T-helper 2 cell treated with Interferon-gamma antibody and Interleukin-4, amounts not matched to agents 5 μg/mL and 100 μg/mL, for 36 hours (primary cell): ENCODE measurements around the gene NUDT22.

Experiments used
- DNase-seq: peaks from one replicate; pipeline ENCODE4 v3.0.0; 2021; ENCODE audit warnings: low spot score
- H3K27ac Mint-ChIP-seq: one replicate; pipeline ENCODE4 v1.8.0; 2021; ENCODE audit warnings: mild to moderate bottlenecking, mixed read lengths
- H3K27me3 Mint-ChIP-seq: one replicate; pipeline ENCODE4 v1.8.0; 2021; ENCODE audit warnings: low read depth, mixed read lengths
- H3K36me3 Mint-ChIP-seq: one replicate; pipeline ENCODE4 v1.8.0; 2021; ENCODE audit warnings: low read depth, mixed read lengths
- H3K4me1 Mint-ChIP-seq: one replicate; pipeline ENCODE4 v1.8.0; 2021; ENCODE audit warnings: low read depth, mixed read lengths
- H3K4me3 Mint-ChIP-seq: one replicate; pipeline ENCODE4 v1.8.0; 2022; ENCODE audit warnings: mild to moderate bottlenecking, moderate library complexity, mixed read lengths
- H3K9me3 Mint-ChIP-seq: one replicate; pipeline ENCODE4 v1.8.0; 2021; ENCODE audit warnings: mixed read lengths

NUDT22 gene

DNA sequence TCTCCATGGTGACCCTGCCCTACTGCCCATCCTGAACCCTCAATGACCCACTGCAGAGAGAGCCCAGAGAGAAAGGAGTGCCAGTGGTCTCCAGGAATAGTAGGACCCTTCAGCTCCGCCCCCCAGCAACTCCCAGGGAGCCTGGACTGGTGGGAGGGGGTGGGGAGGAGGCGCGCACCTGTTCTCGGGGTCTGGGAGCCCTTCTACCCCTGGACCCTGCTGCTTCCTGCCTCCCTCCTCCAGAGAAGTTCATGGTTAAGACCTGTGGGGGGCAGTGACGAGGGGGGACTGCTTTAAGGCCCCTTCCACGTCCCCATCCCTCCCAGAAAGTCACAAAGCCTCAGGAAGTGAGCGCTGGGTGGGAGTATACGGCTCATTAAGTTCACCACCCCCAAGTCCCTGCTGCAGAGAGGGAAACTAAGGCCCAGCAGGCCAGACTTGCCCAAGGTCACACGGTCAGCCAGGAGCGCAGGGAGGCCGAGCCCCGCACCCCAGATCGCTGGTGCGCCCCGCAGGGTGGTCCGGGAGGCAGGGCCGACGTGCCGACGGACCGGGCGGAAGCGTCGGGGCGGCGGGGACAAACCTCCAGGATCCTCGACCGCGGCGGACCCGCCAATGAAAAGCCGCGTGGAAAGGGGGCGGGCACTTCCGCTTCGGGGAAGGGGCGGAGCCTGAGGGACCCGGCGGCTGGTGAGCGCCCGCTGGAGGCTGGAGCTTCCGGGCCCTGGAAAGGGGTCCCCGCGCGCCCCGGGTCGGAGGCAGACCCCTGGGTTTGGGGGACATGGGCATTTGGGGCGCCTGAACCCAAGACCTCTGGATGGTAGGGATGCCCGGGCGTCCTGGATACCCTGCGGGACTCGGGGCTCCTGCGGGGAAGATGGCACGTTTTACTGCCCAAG lies at the start of gene NUDT22, which contains the start of gene TRPT1:
Gene NUDT22, plus strand, starts transcription at position 667 of the 899 bp plus-strand sequence. CDS start 379 bp downstream, outside the sequence.
Gene TRPT1, minus strand, starts transcription at position 579 of the 899 bp plus-strand sequence. Its CDS starts 326 bp downstream, at position 253.
- H3K27me3 Mint-ChIP-seq, result no peaks in the 10 kb centered on the region
- no peaks in the 10 kb centered on the region for H3K9me3 Mint-ChIP-seq
- DNase-seq, result peak; percentile 92
- H3K4me1 Mint-ChIP-seq, result peaks cover 23% of the 10 kb centered on the region
- H3K27ac Mint-ChIP-seq, result peak within 1 kb of the TSS; percentile 80
- peaks cover 12% of the 10 kb centered on the region for H3K36me3 Mint-ChIP-seq
- H3K4me3 Mint-ChIP-seq, result peak within 1 kb of the TSS; percentile 89

- H3K4me1 Mint-ChIP-seq, result peaks cover 25% of the 10 kb centered on the region
- no peak for DNase-seq
- H3K36me3 Mint-ChIP-seq, result peaks cover 11% of the 10 kb centered on the region
- H3K9me3 Mint-ChIP-seq, result no peaks in the 10 kb centered on the region
- no peaks in the 10 kb centered on the region for H3K27me3 Mint-ChIP-seq
- peak overlapping the region; percentile 60 for H3K27ac Mint-ChIP-seq
- H3K4me3 Mint-ChIP-seq, result no peak overlapping the region
Measured at GRCh38 chr11:64176751-64177150, 49.3 kb upstream of the NUDT22 start.

- Mint-ChIP-seq H3K4me3 (no peak overlapping the region), H3K27ac (no peak overlapping the region), H3K36me3 (peaks cover 13% of the 10 kb centered on the region), H3K27me3 (no peaks in the 10 kb centered on the region), H3K4me1 (peaks cover 28% of the 10 kb centered on the region), H3K9me3 (no peaks in the 10 kb centered on the region)
- DNase-seq, result no peak
Measured at GRCh38 chr11:64178203-64178602, 47.9 kb upstream of the NUDT22 start.

- Mint-ChIP-seq H3K27ac (no peak overlapping the region), H3K4me1 (peaks cover 36% of the 10 kb centered on the region), H3K27me3 (no peaks in the 10 kb centered on the region), H3K36me3 (peaks cover 9% of the 10 kb centered on the region), H3K9me3 (no peaks in the 10 kb centered on the region), H3K4me3 (no peak overlapping the region)
- DNase-seq, result no peak
Measured at GRCh38 chr11:64178951-64179639, 47.0 kb upstream of the NUDT22 start.

- Mint-ChIP-seq H3K27me3 (peaks cover 2% of the 10 kb centered on the region), H3K4me1 (peaks cover 38% of the 10 kb centered on the region), H3K36me3 (peaks cover 9% of the 10 kb centered on the region), H3K9me3 (no peaks in the 10 kb centered on the region), H3K4me3 (no peak overlapping the region), H3K27ac (no peak overlapping the region)
- no peak for DNase-seq
Measured at GRCh38 chr11:64180891-64181290, 45.2 kb upstream of the NUDT22 start.

- Mint-ChIP-seq H3K27ac (peak overlapping the region; percentile 60), H3K9me3 (no peaks in the 10 kb centered on the region), H3K36me3 (peaks cover 9% of the 10 kb centered on the region), H3K4me1 (peaks cover 35% of the 10 kb centered on the region), H3K27me3 (peaks cover 4% of the 10 kb centered on the region), H3K4me3 (peak overlapping the region; percentile 35)
- DNase-seq, result peak; percentile 59
Measured at GRCh38 chr11:64181506-64182411, 44.3 kb upstream of the NUDT22 start.

- no peak for DNase-seq
- peaks cover 7% of the 10 kb centered on the region for H3K36me3 Mint-ChIP-seq
- no peaks in the 10 kb centered on the region for H3K9me3 Mint-ChIP-seq
- peak overlapping the region; percentile 31 for H3K27ac Mint-ChIP-seq
- H3K4me1 Mint-ChIP-seq, result peaks cover 26% of the 10 kb centered on the region
- H3K27me3 Mint-ChIP-seq, result peaks cover 4% of the 10 kb centered on the region
- H3K4me3 Mint-ChIP-seq, result peak overlapping the region; percentile 47
Measured at GRCh38 chr11:64183890-64184289, 42.2 kb upstream of the NUDT22 start.

DNA sequence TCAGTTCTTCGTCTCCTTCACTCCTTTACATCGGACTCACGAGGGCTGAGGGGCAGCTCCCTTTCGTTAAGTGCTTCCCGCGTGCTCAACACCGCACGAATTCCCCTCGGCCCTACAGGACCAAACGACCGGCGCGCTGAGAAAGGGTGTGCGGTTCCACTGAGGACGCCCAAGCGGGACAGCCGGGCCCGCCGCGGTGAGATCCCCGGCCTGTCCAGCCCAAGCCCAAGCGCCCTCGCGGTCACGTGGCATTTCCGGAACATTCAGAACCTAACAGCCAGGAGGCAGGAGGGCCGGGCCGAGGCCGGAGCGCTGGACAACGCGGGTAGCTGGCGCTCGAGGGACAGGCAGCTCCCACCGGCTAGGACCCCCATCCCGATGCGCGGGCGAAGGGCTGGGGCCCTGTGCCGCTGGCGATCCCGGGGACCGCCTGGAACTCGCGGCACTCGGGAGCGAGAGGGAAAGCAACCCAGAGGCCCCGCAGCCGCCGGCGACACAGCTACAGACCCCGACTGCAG lies 40.8 kb upstream of the NUDT22 start:
- Mint-ChIP-seq H3K4me3 (peak overlapping the region; percentile 98), H3K36me3 (peaks cover 12% of the 10 kb centered on the region), H3K9me3 (no peaks in the 10 kb centered on the region), H3K4me1 (peaks cover 30% of the 10 kb centered on the region), H3K27me3 (peaks cover 4% of the 10 kb centered on the region), H3K27ac (peak overlapping the region; percentile 99)
- DNase-seq, result no peak

- peak within 1 kb of the TSS; percentile 98 for H3K4me3 Mint-ChIP-seq
- peak within 1 kb of the TSS; percentile 99 for H3K27ac Mint-ChIP-seq
- DNase-seq, result peak; percentile 99
- H3K4me1 Mint-ChIP-seq, result peaks cover 30% of the 10 kb centered on the region
- H3K9me3 Mint-ChIP-seq, result no peaks in the 10 kb centered on the region
- H3K36me3 Mint-ChIP-seq, result peaks cover 15% of the 10 kb centered on the region
- peaks cover 4% of the 10 kb centered on the region for H3K27me3 Mint-ChIP-seq
Measured at GRCh38 chr11:64185693-64186491, 40.2 kb upstream of the NUDT22 start, which contains the start of gene STIP1. Gene STIP1, plus strand, starts transcription at chr11:64186171. Its CDS starts 91 bp downstream, at chr11:64186262.

DNA sequence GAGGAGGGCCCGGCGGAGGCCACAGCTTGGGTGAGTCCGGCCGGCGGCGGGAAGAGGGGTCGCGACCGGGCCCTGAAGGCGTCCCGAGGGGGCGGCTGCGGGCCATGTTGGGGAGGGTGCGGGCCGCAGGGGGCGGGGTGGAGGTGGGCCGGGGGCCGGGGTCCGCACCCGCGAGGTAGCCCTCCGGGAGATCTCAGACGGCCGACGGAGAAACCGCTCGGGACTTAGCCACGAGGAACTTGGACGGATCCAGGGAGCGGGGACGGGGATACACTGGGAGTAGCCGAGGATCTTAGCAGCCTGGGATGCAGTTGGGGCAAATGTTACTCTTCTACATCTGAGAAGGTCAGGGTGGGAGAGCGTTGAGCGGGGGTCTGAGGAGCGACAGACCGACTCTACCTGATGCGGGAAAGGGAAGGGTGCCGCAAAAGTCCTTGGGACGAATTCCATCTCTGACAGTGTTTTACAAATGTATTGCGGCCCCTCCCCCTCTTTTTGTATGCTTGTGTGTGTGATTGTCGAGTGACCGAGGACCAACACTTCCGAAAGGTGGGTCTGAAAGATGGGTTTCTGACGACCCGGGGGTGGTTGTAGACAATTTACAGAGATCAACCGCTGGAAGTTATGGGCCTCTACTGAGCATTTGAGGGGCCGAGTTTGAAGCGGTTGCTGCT lies 39.4 kb upstream of the NUDT22 start:
- peaks cover 4% of the 10 kb centered on the region for H3K27me3 Mint-ChIP-seq
- H3K9me3 Mint-ChIP-seq, result no peaks in the 10 kb centered on the region

GRCh38 chr11:64192434-64192833 lies 33.6 kb upstream of the NUDT22 start:
- Mint-ChIP-seq H3K9me3 (no peaks in the 10 kb centered on the region), H3K4me3 (no peak overlapping the region), H3K36me3 (peaks cover 54% of the 10 kb centered on the region), H3K27ac (no peak overlapping the region), H3K4me1 (peaks cover 13% of the 10 kb centered on the region), H3K27me3 (no peaks in the 10 kb centered on the region)
- no peak for DNase-seq

More for the DNA sequence above, 39.4 kb upstream of the NUDT22 start:
- peak; percentile 60 for DNase-seq
- H3K27ac Mint-ChIP-seq, result no peak overlapping the region
- H3K36me3 Mint-ChIP-seq, result peaks cover 15% of the 10 kb centered on the region
- H3K4me3 Mint-ChIP-seq, result no peak overlapping the region
- H3K4me1 Mint-ChIP-seq, result peaks cover 25% of the 10 kb centered on the region

DNA sequence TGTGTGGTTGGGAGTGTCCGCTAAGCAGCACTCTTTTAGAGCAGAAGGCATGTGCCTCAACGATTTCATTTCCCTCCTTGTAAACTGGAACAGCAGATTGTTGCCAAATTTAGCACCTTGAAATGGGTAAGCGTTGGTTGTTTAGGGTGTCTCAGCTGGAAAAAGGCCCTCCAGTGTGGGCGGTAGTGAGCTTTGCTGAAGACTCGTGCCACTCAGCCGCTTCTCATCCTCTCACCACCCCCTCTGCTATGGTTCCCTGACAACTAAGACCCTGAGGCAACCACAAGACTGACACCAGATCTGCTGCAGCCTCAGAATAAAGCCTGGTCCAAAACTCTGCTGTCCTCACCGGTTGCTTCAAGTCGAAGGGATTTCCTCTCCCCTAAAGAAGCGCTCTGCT lies 29.4 kb upstream of the NUDT22 start:
- no peaks in the 10 kb centered on the region for H3K27me3 Mint-ChIP-seq
- H3K4me1 Mint-ChIP-seq, result peaks cover 3% of the 10 kb centered on the region
- H3K36me3 Mint-ChIP-seq, result peaks cover 74% of the 10 kb centered on the region
- no peak overlapping the region for H3K4me3 Mint-ChIP-seq
- H3K27ac Mint-ChIP-seq, result no peak overlapping the region
- no peaks in the 10 kb centered on the region for H3K9me3 Mint-ChIP-seq
- no peak for DNase-seq
